IPS-20b (cell line): Measurements from ENCODE around the gene DYNLT2B.
"Not testable (repeated sequence)": the region's sequence is repeated elsewhere in the genome, so short reads cannot be mapped to it uniquely, and the experiment has no call there.

Experiments
- H3K27ac ChIP-seq: one replicate; pipeline ENCODE4 v1.5.1; 2013; ENCODE audit warnings: low read length
- H3K27me3 ChIP-seq: 2 replicates; pipeline ENCODE4 v1.6.1; 2013; ENCODE audit warnings: mild to moderate bottlenecking, low read length, inconsistent platforms; ENCODE audit not compliant: insufficient read depth
- H3K36me3 ChIP-seq: 2 replicates; pipeline ENCODE4 v1.6.1; 2013; ENCODE audit warnings: low read depth, mild to moderate bottlenecking, inconsistent platforms, low read length, moderate library complexity; ENCODE audit not compliant: insufficient read depth
- H3K4me1 ChIP-seq: 2 replicates; pipeline ENCODE4 v1.6.1; 2013; ENCODE audit warnings: mild to moderate bottlenecking, control low read depth, inconsistent platforms, low read length, moderate library complexity; ENCODE audit not compliant: insufficient read depth
- H3K4me3 ChIP-seq: 2 replicates; pipeline ENCODE4 v1.5.1; 2013; ENCODE audit warnings: mild to moderate bottlenecking, low read length, inconsistent platforms
- H3K9ac ChIP-seq: 2 replicates; pipeline ENCODE4 v1.6.1; 2013; ENCODE audit warnings: low read depth, mild to moderate bottlenecking, inconsistent platforms, low read length, moderate library complexity
- H3K9me3 ChIP-seq: 2 replicates; pipeline ENCODE4 v1.6.1; 2013; ENCODE audit warnings: mild to moderate bottlenecking, low read depth, low read length, inconsistent platforms; ENCODE audit not compliant: insufficient read depth

DYNLT2B gene

GRCh38 chr3:196343917-196344316 lies 25.9 kb upstream of the DYNLT2B start:
- H3K9ac ChIP-seq, H3K27me3 ChIP-seq, H3K9me3 ChIP-seq, H3K27ac ChIP-seq, H3K4me1 ChIP-seq, H3K4me3 ChIP-seq: not testable (repeated sequence)
- H3K36me3 ChIP-seq, result peaks cover 11% of the 10 kb centered on the region

- no peaks in the 10 kb centered on the region for H3K36me3 ChIP-seq
- no peaks in the 10 kb centered on the region for H3K27me3 ChIP-seq
- no peak overlapping the region for H3K4me3 ChIP-seq
- no peak overlapping the region for H3K27ac ChIP-seq
- H3K9ac ChIP-seq, result no peak overlapping the region
- no peaks in the 10 kb centered on the region for H3K9me3 ChIP-seq
- no peaks in the 10 kb centered on the region; the same call in 1 of the 2 replicates for H3K4me1 ChIP-seq
Observed at GRCh38 chr3:196341137-196341536, 23.1 kb upstream of the DYNLT2B start.

- no peak overlapping the region for H3K27ac ChIP-seq
- H3K4me1 ChIP-seq, result no peaks in the 10 kb centered on the region; the same call in 1 of the 2 replicates
- no peak overlapping the region for H3K4me3 ChIP-seq
- no peak overlapping the region for H3K9ac ChIP-seq
- H3K9me3 ChIP-seq, result no peaks in the 10 kb centered on the region
- H3K36me3 ChIP-seq, result no peaks in the 10 kb centered on the region
- no peaks in the 10 kb centered on the region for H3K27me3 ChIP-seq
Observed at GRCh38 chr3:196340466-196340865, 22.4 kb upstream of the DYNLT2B start.

- Histone ChIP-seq H3K36me3 (no peaks in the 10 kb centered on the region), H3K9me3 (no peaks in the 10 kb centered on the region), H3K9ac (no peak overlapping the region), H3K4me3 (no peak overlapping the region), H3K27ac (no peak overlapping the region), H3K4me1 (no peaks in the 10 kb centered on the region; the same call in 1 of the 2 replicates), H3K27me3 (no peaks in the 10 kb centered on the region)
Observed at GRCh38 chr3:196339493-196340254, 21.6 kb upstream of the DYNLT2B start.

- Histone ChIP-seq H3K36me3 (no peaks in the 10 kb centered on the region), H3K4me1 (no peaks in the 10 kb centered on the region; the same call in 1 of the 2 replicates), H3K4me3 (no peak overlapping the region), H3K9ac (no peak overlapping the region), H3K27me3 (no peaks in the 10 kb centered on the region), H3K9me3 (no peaks in the 10 kb centered on the region), H3K27ac (no peak overlapping the region)
Observed at GRCh38 chr3:196339044-196339443, 21.0 kb upstream of the DYNLT2B start.

GRCh38 chr3:196336319-196337145 lies 18.5 kb upstream of the DYNLT2B start:
- no peak overlapping the region for H3K9ac ChIP-seq
- no peak overlapping the region for H3K27ac ChIP-seq
- no peaks in the 10 kb centered on the region for H3K36me3 ChIP-seq
- no peaks in the 10 kb centered on the region for H3K27me3 ChIP-seq
- no peaks in the 10 kb centered on the region; the same call in 1 of the 2 replicates for H3K4me1 ChIP-seq
- no peaks in the 10 kb centered on the region for H3K9me3 ChIP-seq
- no peak overlapping the region for H3K4me3 ChIP-seq

- Histone ChIP-seq H3K36me3 (no peaks in the 10 kb centered on the region), H3K27me3 (no peaks in the 10 kb centered on the region), H3K4me1 (no peaks in the 10 kb centered on the region; the same call in 1 of the 2 replicates), H3K9ac (no peak overlapping the region), H3K4me3 (no peak overlapping the region), H3K27ac (no peak overlapping the region), H3K9me3 (no peaks in the 10 kb centered on the region)
Observed at GRCh38 chr3:196335503-196335948, 17.5 kb upstream of the DYNLT2B start.

GRCh38 chr3:196334982-196335381 lies 16.9 kb upstream of the DYNLT2B start:
- no peaks in the 10 kb centered on the region for H3K36me3 ChIP-seq
- no peaks in the 10 kb centered on the region for H3K9me3 ChIP-seq

GRCh38 chr3:196332168-196332567 lies 14.1 kb upstream of the DYNLT2B start:
- Histone ChIP-seq H3K9me3 (no peaks in the 10 kb centered on the region), H3K4me3 (no peak overlapping the region), H3K27ac (no peak overlapping the region), H3K36me3 (no peaks in the 10 kb centered on the region), H3K4me1 (no peaks in the 10 kb centered on the region; the same call in 1 of the 2 replicates), H3K9ac (no peak overlapping the region), H3K27me3 (no peaks in the 10 kb centered on the region)

More at GRCh38 chr3:196334982-196335381, 16.9 kb upstream of the DYNLT2B start:
- no peak overlapping the region for H3K4me3 ChIP-seq
- H3K27ac ChIP-seq, result no peak overlapping the region
- H3K27me3 ChIP-seq, result no peaks in the 10 kb centered on the region
- no peaks in the 10 kb centered on the region for H3K4me1 ChIP-seq
- H3K9ac ChIP-seq, result no peak overlapping the region

GRCh38 chr3:196327405-196327804 lies 9.4 kb upstream of the DYNLT2B start:
- Histone ChIP-seq H3K9me3 (no peaks in the 10 kb centered on the region), H3K27ac (no peak overlapping the region)

GRCh38 chr3:196326936-196327335 lies 8.9 kb upstream of the DYNLT2B start:
- Histone ChIP-seq H3K27ac (no peak overlapping the region), H3K36me3 (no peaks in the 10 kb centered on the region), H3K4me3 (no peak overlapping the region), H3K9ac (no peak overlapping the region), H3K4me1 (no peaks in the 10 kb centered on the region; the same call in 1 of the 2 replicates), H3K27me3 (no peaks in the 10 kb centered on the region), H3K9me3 (no peaks in the 10 kb centered on the region)

More at GRCh38 chr3:196327405-196327804, 9.4 kb upstream of the DYNLT2B start:
- Histone ChIP-seq H3K9ac (no peak overlapping the region), H3K36me3 (no peaks in the 10 kb centered on the region), H3K4me1 (no peaks in the 10 kb centered on the region; the same call in 1 of the 2 replicates), H3K4me3 (no peak overlapping the region), H3K27me3 (no peaks in the 10 kb centered on the region)
